ENCODE data around the gene NAXD.
"Not testable (repeated sequence)": the region's sequence is repeated elsewhere in the genome, so short reads cannot be mapped to it uniquely, and the experiment has no call there.

The NAXD gene

GRCh38 chr13:110615322-110616102 is at the start of gene NAXD:
NAXD (plus strand) TSS chr13:110615545; CDS start chr13:110615602, 57 bp downstream.
- DNase-seq: peak; percentile 64 to 73

DNA sequence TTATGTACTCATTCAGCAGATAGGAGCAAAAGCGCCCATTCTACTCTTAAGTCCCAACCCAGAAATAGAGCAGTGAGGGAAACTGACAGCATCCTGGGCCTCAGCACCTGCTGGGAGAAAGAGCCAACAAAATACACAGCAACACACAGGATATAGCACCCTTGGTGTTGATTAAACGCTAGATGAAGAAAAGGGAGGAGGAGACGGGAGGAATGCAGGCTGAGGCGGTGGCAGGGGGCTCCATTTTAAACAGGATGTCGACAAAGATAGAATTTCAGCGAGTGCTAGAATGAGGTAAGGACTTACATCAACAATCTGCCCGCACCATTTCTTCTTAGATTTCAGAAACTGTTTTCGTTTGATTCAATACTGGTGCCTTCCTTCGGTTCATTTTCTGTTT is 49.2 kb upstream of the NAXD start:
- DNase-seq: no peak

- no peak for DNase-seq
Measured at GRCh38 chr13:110568612-110569011, 46.7 kb upstream of the NAXD start.

GRCh38 chr13:110569962-110570361 is 45.4 kb upstream of the NAXD start:
- not testable (repeated sequence) for DNase-seq

DNA sequence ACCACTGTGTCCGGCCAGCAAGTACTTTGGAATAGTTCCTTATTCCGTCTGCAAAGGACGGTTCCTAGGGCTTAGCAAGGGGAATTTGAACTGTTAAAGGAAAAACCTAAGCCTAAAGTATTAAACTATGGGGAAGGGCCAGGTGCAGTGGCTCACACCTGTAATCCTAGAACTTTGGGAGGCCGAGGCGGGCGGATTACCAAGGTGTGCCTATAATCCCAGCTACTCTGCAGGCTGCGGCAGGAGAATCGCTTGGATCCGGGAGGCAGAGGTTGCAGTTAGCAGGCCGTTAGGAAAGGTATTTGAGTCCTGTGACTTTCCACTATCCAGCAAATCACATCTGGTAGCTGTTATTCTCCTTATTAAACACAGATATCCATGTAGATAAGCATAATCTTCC is 44.5 kb upstream of the NAXD start:
- no peak for DNase-seq

DNA sequence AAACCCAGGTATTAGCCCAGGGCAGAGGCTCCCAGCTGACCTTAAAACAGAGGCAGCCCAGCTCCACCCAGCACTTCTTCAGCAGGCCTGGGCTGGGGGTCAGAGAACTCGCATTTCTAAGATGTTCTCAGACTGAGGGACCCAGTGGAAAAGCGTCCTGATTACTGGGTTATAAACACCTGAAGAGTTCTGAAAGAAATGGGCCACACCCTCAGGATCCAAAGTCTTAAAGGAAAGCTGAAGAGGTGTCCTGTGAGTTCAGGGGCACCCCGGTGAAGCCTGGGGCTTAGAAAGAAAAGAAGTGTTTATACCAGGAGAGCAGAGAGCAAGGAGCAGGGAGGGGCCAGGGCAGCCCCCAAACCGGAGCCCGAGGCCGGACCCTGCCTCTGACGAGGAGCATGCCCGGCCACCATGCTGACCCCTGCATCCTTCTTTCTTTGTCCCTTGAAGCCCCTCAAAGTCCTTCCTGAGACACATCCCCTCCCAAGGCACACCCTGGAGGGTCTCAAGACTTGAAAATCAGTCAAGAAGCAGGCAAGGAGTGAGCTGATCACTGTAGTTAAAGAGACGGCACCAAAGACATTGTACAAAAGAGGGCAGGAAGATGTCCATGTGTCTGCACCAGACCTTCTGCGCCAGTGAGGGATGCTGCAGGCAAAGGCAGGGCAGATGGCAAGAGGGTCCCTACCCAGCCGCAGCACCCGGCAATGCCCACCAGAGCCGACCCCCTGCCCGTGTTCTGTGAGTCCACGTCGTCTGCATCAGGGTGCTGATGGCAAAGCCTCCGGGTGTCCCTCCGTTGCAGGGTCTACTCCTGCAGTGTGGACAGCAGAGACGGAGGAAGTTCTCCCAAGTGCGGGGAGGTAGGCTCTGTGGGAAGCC is 43.2 kb upstream of the NAXD start:
- DNase-seq: no peak

- DNase-seq: no peak
Measured at GRCh38 chr13:110572778-110573118, 42.6 kb upstream of the NAXD start.

DNA sequence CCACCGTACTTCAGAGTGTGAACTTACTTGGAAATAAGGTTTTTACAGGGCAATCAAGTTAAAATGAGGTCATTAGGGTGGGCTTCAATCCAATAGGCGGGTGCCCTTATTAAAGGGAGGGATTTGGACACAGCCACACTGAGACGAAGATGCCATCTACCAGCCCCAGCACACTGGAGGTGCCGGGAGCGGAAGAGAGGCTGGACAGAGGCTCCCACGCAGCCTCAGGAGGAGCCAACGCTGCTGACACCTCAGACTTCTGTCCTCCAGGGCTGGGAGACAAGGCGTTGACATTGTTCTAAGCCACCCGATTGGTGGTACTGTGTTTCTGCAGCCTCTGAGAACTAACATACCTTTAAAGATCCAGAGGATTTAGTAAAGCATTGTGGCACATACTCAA is 41.2 kb upstream of the NAXD start:
- DNase-seq: no peak

DNA sequence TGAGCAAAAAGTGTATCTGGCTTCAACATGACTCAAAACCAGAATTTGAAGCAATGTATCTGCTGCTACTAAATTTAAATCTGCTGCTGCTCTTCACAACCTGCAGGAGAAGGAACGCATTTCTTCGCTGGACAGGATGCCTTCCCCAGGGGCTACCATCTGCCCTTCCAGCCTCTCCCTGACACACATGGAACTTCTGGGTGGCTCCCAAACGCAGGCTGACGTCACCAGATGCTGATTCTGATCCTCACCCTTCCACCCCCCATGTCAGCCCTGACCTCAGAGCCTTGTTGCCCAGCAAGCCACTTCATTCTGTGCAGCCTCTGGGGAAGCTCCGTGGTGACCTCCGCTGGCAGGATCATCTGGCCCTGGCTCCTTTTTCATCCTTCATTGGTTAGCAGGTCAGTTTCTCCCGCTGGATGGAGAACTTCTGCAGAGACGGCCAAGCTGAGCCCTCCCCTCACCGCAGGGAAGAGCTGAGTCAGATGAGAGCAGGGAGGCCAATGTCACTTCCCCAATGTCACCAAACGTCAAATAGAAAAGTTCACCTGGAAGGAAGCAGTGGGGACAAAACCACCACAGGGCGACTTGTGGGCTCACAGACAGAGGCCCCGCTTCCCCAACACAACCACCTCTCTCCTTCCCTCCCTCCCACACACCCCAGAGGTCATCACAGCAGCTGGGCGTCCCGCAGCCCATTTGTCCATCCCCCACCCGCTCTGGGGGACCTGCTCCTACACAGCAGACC is 39.8 kb upstream of the NAXD start:
- no peak for DNase-seq

DNA sequence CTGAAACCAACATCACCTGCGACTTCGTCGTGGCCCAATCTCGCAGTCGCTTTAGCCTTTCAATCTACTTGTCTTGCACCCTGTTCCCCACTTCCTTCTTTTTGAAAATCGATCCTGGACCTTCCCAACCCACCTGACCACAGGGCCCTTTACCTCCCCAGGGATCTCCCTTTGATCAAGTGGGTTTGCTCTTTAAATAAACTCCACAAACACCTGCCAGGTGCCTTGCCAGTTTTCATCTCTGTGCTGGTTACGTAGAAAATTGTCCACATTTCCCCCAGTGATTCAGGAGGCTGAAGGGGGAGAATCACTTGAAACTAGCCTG is 39.3 kb upstream of the NAXD start:
- no peak for DNase-seq

GRCh38 chr13:110576736-110577476 is 38.4 kb upstream of the NAXD start:
- no peak for DNase-seq

DNA sequence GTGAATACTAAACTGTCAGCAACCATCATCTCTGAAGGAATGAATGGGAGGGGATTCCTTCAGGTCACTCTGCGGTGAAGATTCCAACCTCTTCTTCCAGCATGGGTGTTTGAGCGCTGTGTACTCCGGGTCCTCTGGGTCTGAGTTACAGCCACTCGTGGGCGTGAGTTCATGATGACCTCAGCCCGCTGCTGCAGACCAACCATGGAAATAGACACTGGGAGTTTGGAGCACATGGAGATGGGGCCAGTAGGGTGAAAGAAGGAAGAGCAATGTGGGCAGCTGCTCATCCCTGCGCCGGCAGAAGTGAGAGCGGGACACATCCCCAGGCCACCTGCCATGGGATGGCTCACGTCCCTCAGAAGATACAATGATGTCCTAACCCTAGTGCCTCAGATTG is 37.0 kb upstream of the NAXD start:
- DNase-seq: no peak

GRCh38 chr13:110580800-110581199 is 34.5 kb upstream of the NAXD start:
- no peak for DNase-seq

DNA sequence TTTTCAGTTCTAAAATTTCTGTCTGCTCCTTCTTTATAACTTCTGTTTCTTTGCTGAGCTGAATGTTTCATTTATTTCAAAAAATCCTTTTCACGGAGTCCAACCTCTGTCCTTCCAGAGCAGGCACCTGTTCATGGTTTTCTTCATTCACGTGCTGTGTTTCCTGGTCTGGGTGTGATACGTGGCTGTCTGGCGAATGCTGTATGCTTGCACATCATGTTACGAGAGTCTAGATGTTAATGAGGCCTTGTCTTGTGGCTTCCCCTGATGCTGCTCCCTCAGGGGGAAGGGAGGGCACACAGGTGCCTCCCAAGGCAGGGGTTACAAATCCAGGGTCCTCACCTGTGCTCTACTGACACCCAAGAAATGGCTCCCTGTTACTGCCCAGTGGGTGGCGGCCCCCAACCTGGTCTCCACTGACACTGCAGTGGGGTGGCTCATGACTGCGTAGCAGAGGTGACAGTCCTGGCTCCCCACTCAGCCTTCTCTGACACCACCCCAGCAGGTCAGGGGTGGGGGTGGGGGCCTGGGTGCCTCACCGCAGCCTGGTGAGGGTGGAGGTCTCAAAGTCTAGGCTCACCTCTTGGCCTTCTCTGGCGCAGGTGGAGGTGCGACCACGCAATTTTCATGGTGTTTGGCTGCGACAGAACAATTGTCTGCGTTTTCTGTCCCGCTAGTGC is 33.7 kb upstream of the NAXD start:
- no peak for DNase-seq

- DNase-seq: no peak
Measured at GRCh38 chr13:110582421-110582954, 32.9 kb upstream of the NAXD start.

- no peak for DNase-seq
Measured at GRCh38 chr13:110583178-110583865, 32.0 kb upstream of the NAXD start.

GRCh38 chr13:110589793-110590390 is 25.5 kb upstream of the NAXD start:
- DNase-seq: no peak

GRCh38 chr13:110590577-110590976 is 24.8 kb upstream of the NAXD start:
- DNase-seq: no peak

DNA sequence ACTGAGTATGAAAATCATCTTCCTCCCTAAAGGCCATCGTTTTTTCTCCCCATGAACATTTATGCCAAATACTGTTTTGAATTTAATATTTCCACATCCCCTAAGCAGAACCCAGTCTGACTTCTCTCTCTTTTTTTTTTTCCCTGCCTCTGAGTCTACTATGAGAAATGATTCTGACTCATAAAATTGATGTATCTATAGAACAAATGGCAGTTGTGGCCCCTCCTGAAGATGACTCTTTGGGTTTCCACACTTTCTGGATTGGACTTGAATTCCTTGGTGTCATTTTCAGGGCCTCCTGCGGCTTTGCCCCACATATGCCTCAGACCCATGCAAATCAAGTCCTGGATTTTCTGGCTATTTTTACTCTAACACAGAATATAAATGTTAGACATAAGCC is 22.7 kb upstream of the NAXD start:
- DNase-seq: no peak

- DNase-seq: no peak
Measured at GRCh38 chr13:110593430-110594130, 21.8 kb upstream of the NAXD start.
